ENCODE data around the gene SSB.

The SSB gene

DNA sequence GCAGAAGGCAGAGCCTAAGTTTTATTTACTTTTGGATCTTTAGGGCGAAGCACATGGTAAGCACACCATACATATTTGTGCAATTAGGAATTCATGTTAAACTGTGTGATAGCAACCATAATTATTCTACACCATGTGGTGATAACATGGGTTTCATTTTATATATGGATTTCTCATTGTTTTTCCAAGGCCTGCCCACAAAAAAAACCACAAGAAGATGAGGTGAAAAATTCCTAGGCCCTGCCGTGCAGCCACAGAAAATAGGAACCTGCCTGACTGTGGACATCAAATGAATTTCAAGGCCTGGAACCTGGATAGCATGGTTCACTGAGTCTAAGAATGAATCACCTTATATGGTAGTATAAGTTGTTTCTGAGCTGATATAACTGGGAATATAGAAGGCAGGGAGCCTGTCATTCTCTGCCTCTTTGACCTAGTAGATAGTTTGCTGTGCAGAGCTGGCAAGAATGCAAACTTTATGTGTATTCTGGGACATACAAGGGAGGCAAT, 22.4 kb upstream of the SSB start:
- DNase-seq (ENCODE audit: insufficient read length, low spot score) (no peak), FAIRE-seq (no peak)
- TF ChIP-seq SPI1 (IDR thresholded peaks at IDR 0.05; ENCODE audit: low read depth, low read length), result no peak
- TF ChIP-seq POLR2AphosphoS5 (IDR thresholded peaks at IDR 0.05; ENCODE audit: low read depth, low read length), result no peak
- TF ChIP-seq POU2F2 (IDR thresholded peaks at IDR 0.05; ENCODE audit: low read depth, low read length), result no peak
- TF ChIP-seq PAX5 (IDR thresholded peaks at IDR 0.05; ENCODE audit: insufficient read depth, low read length, severe bottlenecking), result no peak
- no peak for TF ChIP-seq TAF1 (IDR thresholded peaks at IDR 0.05; ENCODE audit: low read depth, low read length)
- no peak for TF ChIP-seq POLR2A (IDR thresholded peaks at IDR 0.05; ENCODE audit: low read depth, low read length)

DNA sequence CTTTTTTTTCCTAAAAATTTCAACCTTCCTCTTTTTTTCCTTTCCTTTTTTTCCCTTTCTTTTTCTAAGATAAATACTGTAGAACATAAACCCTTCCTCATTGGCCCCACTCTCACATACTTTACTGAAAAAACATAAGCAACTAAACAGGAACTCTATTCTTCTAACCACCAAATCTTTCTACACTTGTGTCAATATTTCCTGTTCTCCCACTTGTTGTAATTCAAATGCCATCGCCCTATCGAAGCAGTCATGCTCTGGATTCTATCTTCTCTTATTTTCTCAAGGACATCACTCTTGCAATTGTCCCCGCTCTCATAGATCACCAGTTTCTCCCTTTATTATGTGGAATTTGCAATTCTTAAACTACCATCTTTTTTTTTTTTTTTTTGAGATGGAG, 20.2 kb upstream of the SSB start:
- TF ChIP-seq POLR2A (IDR thresholded peaks at IDR 0.05; ENCODE audit: low read depth, low read length) (no peak), POU2F2 (IDR thresholded peaks at IDR 0.05; ENCODE audit: low read depth, low read length) (no peak), SPI1 (IDR thresholded peaks at IDR 0.05; ENCODE audit: low read depth, low read length) (no peak), POLR2AphosphoS5 (IDR thresholded peaks at IDR 0.05; ENCODE audit: low read depth, low read length) (no peak), TAF1 (IDR thresholded peaks at IDR 0.05; ENCODE audit: low read depth, low read length) (no peak), PAX5 (IDR thresholded peaks at IDR 0.05; ENCODE audit: insufficient read depth, low read length, severe bottlenecking) (no peak)
- no peak for DNase-seq (ENCODE audit: insufficient read length, low spot score)
- FAIRE-seq, result no peak

DNA sequence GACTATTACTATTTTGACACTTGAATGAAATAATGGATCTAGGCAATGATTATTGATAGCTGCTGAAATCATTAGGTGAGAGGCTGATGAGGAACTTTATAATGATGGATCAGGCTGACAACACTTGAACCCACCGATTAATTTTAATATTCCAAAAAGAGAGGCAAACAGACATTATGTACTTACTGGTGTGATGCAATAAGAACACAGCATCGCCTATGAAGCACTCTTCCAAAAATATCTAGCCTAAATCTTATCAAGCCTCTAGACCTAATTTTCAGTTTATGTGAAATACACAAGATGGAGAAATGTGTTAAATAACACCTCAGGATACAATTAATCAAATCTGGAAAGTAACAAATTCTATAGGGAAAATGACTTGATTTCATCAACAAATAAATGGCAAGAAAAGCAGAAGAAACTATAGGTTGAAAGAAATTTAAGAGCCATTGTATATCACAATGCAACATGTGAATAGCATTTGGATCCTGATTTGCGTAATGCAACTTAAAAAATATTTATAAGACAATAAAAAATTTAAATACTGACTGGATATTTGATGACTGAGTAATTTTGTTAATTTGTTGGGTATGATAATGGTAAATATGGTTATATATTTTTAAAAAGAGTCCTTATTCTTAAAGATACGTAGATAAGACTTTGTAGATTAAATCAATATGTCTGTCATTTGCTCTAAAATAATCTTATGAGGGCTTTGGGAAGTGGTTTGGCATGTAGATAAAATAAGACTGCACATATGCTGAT, 17.2 kb upstream of the SSB start:
- DNase-seq (ENCODE audit: insufficient read length, low spot score), result no peak
- no peak for FAIRE-seq
- TF ChIP-seq TAF1 (IDR thresholded peaks at IDR 0.05; ENCODE audit: low read depth, low read length), result no peak
- TF ChIP-seq PAX5 (IDR thresholded peaks at IDR 0.05; ENCODE audit: insufficient read depth, low read length, severe bottlenecking), result no peak
- no peak for TF ChIP-seq POLR2AphosphoS5 (IDR thresholded peaks at IDR 0.05; ENCODE audit: low read depth, low read length)
- TF ChIP-seq POLR2A (IDR thresholded peaks at IDR 0.05; ENCODE audit: low read depth, low read length), result no peak
- no peak for TF ChIP-seq SPI1 (IDR thresholded peaks at IDR 0.05; ENCODE audit: low read depth, low read length)
- no peak for TF ChIP-seq POU2F2 (IDR thresholded peaks at IDR 0.05; ENCODE audit: low read depth, low read length)

GRCh38 chr2:169782513-169782912, 16.2 kb upstream of the SSB start:
- no peak for FAIRE-seq
- no peak for TF ChIP-seq POU2F2 (IDR thresholded peaks at IDR 0.05; ENCODE audit: low read depth, low read length)
- no peak for TF ChIP-seq POLR2A (IDR thresholded peaks at IDR 0.05; ENCODE audit: low read depth, low read length)
- no peak for TF ChIP-seq PAX5 (IDR thresholded peaks at IDR 0.05; ENCODE audit: insufficient read depth, low read length, severe bottlenecking)
- TF ChIP-seq TAF1 (IDR thresholded peaks at IDR 0.05; ENCODE audit: low read depth, low read length), result no peak
- no peak for TF ChIP-seq POLR2AphosphoS5 (IDR thresholded peaks at IDR 0.05; ENCODE audit: low read depth, low read length)
- TF ChIP-seq SPI1 (IDR thresholded peaks at IDR 0.05; ENCODE audit: low read depth, low read length), result no peak
- DNase-seq (ENCODE audit: insufficient read length, low spot score), result no peak

DNA sequence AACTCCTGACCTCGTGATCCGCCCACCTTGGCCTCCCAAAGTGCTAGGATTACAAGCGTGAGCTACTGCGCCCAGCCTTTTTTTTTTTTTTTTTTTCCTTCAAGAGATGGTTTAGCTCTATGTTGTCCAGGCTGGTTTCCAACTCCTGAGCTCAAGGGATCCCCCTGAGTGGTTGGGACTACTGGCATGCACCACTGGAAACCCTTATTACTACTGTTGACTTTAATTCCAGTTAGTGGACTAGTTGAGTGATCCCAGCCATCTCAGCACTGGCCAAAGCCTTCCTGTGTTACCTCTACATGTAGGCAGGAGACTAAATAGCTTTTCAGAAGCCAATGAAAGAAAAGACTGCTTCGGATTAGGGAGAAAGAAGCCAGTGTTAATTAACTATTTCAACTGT, 8.1 kb upstream of the SSB start:
- no peak for DNase-seq (ENCODE audit: insufficient read length, low spot score)
- FAIRE-seq, result no peak
- TF ChIP-seq TAF1 (IDR thresholded peaks at IDR 0.05; ENCODE audit: low read depth, low read length), result no peak
- no peak for TF ChIP-seq SPI1 (IDR thresholded peaks at IDR 0.05; ENCODE audit: low read depth, low read length)
- TF ChIP-seq POLR2A (IDR thresholded peaks at IDR 0.05; ENCODE audit: low read depth, low read length), result no peak
- no peak for TF ChIP-seq PAX5 (IDR thresholded peaks at IDR 0.05; ENCODE audit: insufficient read depth, low read length, severe bottlenecking)
- no peak for TF ChIP-seq POLR2AphosphoS5 (IDR thresholded peaks at IDR 0.05; ENCODE audit: low read depth, low read length)
- no peak for TF ChIP-seq POU2F2 (IDR thresholded peaks at IDR 0.05; ENCODE audit: low read depth, low read length)

- DNase-seq (ENCODE audit: insufficient read length, low spot score) (no peak), FAIRE-seq (no peak)
- TF ChIP-seq POLR2AphosphoS5 (IDR thresholded peaks at IDR 0.05; ENCODE audit: low read depth, low read length) (no peak), SPI1 (IDR thresholded peaks at IDR 0.05; ENCODE audit: low read depth, low read length) (no peak), POU2F2 (IDR thresholded peaks at IDR 0.05; ENCODE audit: low read depth, low read length) (no peak), POLR2A (IDR thresholded peaks at IDR 0.05; ENCODE audit: low read depth, low read length) (no peak), TAF1 (IDR thresholded peaks at IDR 0.05; ENCODE audit: low read depth, low read length) (no peak), PAX5 (IDR thresholded peaks at IDR 0.05; ENCODE audit: insufficient read depth, low read length, severe bottlenecking) (no peak)
Observed at GRCh38 chr2:169795181-169795580, 3.5 kb upstream of the SSB start.

GRCh38 chr2:169796441-169796840, 2.2 kb upstream of the SSB start:
- DNase-seq (ENCODE audit: insufficient read length, low spot score), result no peak
- FAIRE-seq, result no peak
- TF ChIP-seq SPI1 (IDR thresholded peaks at IDR 0.05; ENCODE audit: low read depth, low read length) (no peak), POLR2AphosphoS5 (IDR thresholded peaks at IDR 0.05; ENCODE audit: low read depth, low read length) (no peak), PAX5 (IDR thresholded peaks at IDR 0.05; ENCODE audit: insufficient read depth, low read length, severe bottlenecking) (no peak), TAF1 (IDR thresholded peaks at IDR 0.05; ENCODE audit: low read depth, low read length) (no peak), POLR2A (IDR thresholded peaks at IDR 0.05; ENCODE audit: low read depth, low read length) (no peak), POU2F2 (IDR thresholded peaks at IDR 0.05; ENCODE audit: low read depth, low read length) (no peak)

DNA sequence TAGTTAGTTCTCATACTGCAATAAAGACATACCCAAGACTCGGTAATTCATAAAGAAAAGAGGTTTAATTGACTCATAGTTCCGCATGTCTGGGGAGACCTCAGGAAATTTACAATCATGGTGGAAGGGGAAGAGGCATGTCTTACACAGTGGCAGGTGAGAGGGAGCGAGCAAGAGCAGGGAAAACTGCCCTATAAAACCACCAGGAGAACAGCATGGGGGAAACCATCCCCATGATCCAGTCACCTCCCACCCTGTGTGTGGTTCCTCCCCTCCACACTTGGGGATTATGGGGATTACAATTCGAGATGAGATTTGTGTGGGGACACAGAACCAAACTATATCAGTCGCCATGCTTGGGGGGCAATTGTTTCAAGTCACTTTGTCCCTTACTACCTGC, 1.1 kb upstream of the SSB start:
- DNase-seq (ENCODE audit: insufficient read length, low spot score), result no peak
- no peak for TF ChIP-seq PAX5 (IDR thresholded peaks at IDR 0.05; ENCODE audit: insufficient read depth, low read length, severe bottlenecking)
- no peak for TF ChIP-seq POLR2A (IDR thresholded peaks at IDR 0.05; ENCODE audit: low read depth, low read length)
- TF ChIP-seq SPI1 (IDR thresholded peaks at IDR 0.05; ENCODE audit: low read depth, low read length), result no peak
- TF ChIP-seq TAF1 (IDR thresholded peaks at IDR 0.05; ENCODE audit: low read depth, low read length), result no peak
- no peak for TF ChIP-seq POLR2AphosphoS5 (IDR thresholded peaks at IDR 0.05; ENCODE audit: low read depth, low read length)
- TF ChIP-seq POU2F2 (IDR thresholded peaks at IDR 0.05; ENCODE audit: low read depth, low read length), result no peak
- FAIRE-seq, result no peak

DNA sequence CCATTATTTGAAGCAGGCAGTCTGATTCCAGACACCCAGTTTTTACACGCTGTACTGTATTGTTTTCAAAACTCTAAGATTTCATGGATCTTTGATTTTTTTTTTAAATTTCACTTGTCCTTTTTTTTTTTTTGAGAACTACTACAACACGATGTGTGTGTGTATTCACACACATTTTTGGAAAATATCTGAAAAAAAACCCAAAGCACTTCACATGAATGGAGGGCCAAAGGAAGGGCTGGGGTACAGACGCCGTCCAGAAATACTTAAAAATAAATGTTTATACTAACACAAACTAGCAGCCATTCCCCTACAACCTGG, 314 bp upstream of the SSB start:
- FAIRE-seq, result no peak
- DNase-seq (ENCODE audit: insufficient read length, low spot score), result no peak
- TF ChIP-seq TAF1 (IDR thresholded peaks at IDR 0.05; ENCODE audit: low read depth, low read length), result no peak
- TF ChIP-seq POU2F2 (IDR thresholded peaks at IDR 0.05; ENCODE audit: low read depth, low read length), result no peak
- TF ChIP-seq POLR2A (IDR thresholded peaks at IDR 0.05; ENCODE audit: low read depth, low read length), result no peak
- TF ChIP-seq POLR2AphosphoS5 (IDR thresholded peaks at IDR 0.05; ENCODE audit: low read depth, low read length), result no peak
- TF ChIP-seq SPI1 (IDR thresholded peaks at IDR 0.05; ENCODE audit: low read depth, low read length), result no peak
- TF ChIP-seq PAX5 (IDR thresholded peaks at IDR 0.05; ENCODE audit: insufficient read depth, low read length, severe bottlenecking), result no peak

Measured in GM12891 (cell line).